Stimulated activated CD8-positive, alpha-beta memory T cell treated with anti-CD3 and anti-CD28 coated beads, Interleukin-15, amount 100 ng/mL, for 48 hours (primary cell): ENCODE data around the gene KIF21B.
"Not testable (repeated sequence)": the region's sequence is repeated elsewhere in the genome, so short reads cannot be mapped to it uniquely, and the experiment has no call there.

Experiments
- DNase-seq, 2 donors: peaks; one replicate each; pipeline ENCODE4 v3.0.0-alpha.2; 2020; ENCODE audit warnings: low read depth in 2 of 2

Gene KIF21B

DNA sequence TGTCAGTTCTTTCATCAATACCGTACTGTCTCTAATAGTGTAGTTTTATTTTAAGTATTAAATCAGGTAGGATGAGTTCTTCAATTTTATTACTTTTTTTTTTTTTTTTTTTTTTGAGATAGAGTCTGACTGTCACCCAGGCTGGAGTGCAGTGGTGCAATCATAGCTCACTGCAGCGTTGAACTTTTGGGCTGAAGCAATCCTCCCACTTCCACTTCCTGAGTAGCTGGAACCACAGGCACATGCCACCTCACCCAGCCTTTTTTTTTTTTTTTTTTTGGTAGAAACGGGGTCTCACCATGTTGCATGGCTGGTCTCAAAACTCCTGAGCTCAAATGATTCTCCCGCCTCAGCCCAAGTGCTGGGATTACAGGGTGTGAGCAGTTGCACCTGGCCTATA is 84.6 kb downstream of the KIF21B start:
- no peak for DNase-seq

DNA sequence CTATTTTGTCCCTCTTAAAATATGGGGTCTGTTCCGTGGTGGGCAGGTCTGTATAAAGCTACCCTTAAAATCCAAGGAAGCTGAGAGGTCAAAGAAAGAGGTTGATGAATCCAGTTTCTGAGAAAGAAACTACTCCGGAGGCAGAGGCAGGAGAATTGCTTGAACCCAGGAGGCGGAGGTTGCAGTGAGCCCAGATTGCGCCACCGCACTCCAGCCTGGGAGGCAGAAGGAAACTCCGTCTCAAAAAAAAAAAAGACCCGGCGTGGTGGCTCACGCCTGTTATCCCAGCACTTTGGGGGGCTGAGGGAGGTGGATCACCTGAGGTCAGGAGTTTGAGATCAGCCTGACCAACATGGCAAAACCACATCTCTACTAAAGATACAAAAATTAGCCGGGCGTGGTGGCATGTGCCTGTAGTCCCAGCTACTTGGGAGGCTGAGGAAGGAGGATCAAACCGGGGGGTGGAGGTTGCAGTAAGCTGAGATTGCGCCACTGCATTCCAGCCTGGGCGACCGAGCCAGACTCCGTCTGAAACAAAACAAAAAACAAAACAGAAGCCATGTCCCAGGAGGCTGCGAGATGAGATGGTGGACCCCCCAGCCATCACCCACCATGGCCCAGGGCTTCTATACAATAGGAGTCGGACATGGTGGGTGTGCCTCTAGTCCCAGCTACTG is 88.1 kb downstream of the KIF21B start:
- not testable (repeated sequence) for DNase-seq

GRCh38 chr1:200934676-200935245 is 88.8 kb downstream of the KIF21B start:
- no peak for DNase-seq

GRCh38 chr1:200931776-200932175 is 91.7 kb downstream of the KIF21B start:
- DNase-seq, result no peak

DNA sequence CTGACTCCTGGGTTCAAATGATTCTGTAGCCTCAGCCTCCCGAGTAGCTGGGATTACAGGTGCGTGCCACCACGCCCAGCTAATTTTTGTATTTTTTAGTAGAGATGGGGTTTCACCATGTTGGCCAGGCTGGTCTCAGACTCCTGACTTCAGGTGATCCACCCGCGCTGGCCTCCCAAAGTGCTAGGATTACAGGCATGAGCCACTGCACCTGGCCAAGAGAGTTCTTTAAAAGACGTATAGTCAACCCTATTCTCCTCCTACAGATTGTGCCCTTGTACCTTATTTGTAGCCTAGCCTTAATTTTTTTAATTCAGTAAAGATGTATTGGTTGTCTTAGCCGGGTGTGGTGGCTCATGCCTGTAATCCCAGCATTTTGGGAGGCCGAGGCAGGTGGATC is 93.2 kb downstream of the KIF21B start:
- DNase-seq, result not testable (repeated sequence)

- DNase-seq, result no peak
These were observed 93.8 kb downstream of the KIF21B start for GRCh38 chr1:200929530-200930278.

DNA sequence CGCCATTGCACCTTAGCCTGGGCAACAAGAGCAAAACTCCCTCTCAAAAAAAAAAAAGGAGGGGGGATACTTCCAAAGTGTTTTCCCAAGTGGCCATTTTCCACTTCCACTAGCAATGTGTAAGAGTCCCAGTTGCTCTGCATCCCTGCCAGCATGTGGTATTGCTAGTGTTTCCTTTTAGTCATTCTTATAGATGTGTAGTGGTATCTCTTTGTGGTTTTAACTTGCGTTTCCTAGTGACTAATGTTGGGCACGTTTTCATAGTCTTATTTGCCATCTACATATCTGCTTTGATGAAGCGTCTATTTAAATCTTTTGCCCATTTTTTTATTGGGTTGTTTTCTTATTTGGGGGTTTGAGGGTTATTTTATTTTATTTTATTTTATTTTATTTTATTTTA is 97.7 kb downstream of the KIF21B start:
- no peak for DNase-seq

DNA sequence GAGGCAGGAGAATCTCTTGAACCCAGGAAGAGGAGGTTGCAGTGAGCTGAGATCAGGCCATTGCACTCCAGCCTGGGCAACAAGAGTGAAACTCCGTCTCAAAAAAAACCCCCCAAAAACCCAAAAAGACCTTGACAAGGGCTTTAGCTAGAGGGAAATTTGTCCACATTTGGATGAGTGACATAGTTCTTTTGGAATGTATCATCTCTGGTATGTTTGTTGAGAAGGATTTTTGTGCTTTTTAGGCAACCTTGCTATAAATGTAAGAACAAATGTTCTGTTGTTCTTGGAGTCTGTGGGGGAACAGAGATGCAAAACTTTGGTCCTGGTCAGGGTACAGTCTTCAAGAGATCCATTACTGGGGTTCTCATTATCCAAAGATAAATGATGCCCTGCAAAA is 99.9 kb downstream of the KIF21B start:
- DNase-seq, result no peak

- no peak for DNase-seq
These were observed 101.1 kb downstream of the KIF21B start for GRCh38 chr1:200922406-200922805.

DNA sequence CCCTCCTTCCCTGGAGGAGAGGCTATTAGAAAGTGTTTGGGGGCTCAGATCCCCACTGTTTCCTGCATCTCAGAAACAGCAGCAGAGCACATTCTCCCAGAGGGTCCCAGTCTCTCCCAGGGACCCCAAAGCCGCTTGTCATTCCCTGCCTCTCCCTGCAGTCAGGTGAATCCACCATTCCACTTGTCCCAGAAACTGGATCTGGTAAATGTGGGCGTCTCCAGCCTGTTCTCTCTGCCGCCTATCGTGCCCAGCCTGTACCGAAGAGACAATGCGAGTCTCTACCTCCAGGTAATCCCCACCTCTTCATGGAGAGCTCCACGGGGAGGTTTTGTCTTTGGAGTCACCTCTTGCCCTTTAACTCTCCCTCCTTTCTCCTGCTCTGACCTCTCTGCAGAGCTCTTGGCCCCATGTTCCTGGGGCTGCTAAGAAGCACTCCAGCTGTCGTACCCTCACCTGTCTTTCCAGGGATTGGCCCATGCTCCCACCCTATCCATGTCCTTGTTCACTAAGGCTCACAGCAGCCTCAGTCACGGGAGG is 101.9 kb downstream of the KIF21B start:
- DNase-seq, result no peak
